ENCODE data around the gene SP3. TPM values are rescaled to one million over a fixed set of nuclear protein-coding genes. Genes with fewer than 3 reads are reported as not detected.

SP3 gene
- polyA plus RNA-seq, 3 donors: 44.8 to 66.2 (median 54.2) TPM

GRCh38 chr2:173941567-173941966, 23.6 kb downstream of the SP3 start:
- intact Hi-C loops (cut with micrococcal nuclease): no loop called here
- no peaks in the 10 kb centered on the region for H3K27me3 Mint-ChIP-seq (ENCODE audit: low read depth in 3 of 3)
- Histone ChIP-seq H3K9ac (ENCODE audit: insufficient read depth, low read length, poor library complexity, severe bottlenecking) (no peak overlapping the region), H3K9me3 (replicated peaks in 1 of 2; ENCODE audit: control insufficient read depth in 1 of 2, insufficient read depth in 1 of 2, low read length in 2 of 2) (no peaks in the 10 kb centered on the region), H3K36me3 (replicated peaks in 1 of 2; ENCODE audit: control insufficient read depth in 1 of 2, insufficient read depth in 2 of 2, low read length in 2 of 2) (peaks cover 0 to 16% of the 10 kb centered on the region in 2 donors), H2AFZ (ENCODE audit: insufficient read depth, low read depth, low read length, poor library complexity, severe bottlenecking) (no peak overlapping the region), H3K4me3 (replicated peaks in 1 of 3; ENCODE audit: low read depth in 2 of 3, low read length in 3 of 3) (peak overlapping the region in 1 of 3 experiments; percentile 26), H3K4me1 (ENCODE audit: control insufficient read depth in 1 of 2, insufficient read depth in 2 of 2, low read length in 2 of 2) (peaks cover 55 to 57% of the 10 kb centered on the region in 2 donors), H3K79me2 (ENCODE audit: insufficient read depth, low read length) (peaks cover 100% of the 10 kb centered on the region), H3K27ac (ENCODE audit: low read depth in 1 of 2, low read length in 2 of 2) (peak overlapping the region in 1 of 2 donors; percentile 92), H4K20me1 (ENCODE audit: insufficient read depth, low read length) (peaks cover 97% of the 10 kb centered on the region), H3K27me3 (ENCODE audit: control insufficient read depth in 2 of 2, insufficient read depth in 2 of 2, low read length in 2 of 2) (no peaks in the 10 kb centered on the region), H3K4me2 (replicated peaks; ENCODE audit: extremely low read depth, low read length, poor library complexity, severe bottlenecking) (peak overlapping the region; percentile 43)
- H3K4me1 Mint-ChIP-seq: peaks cover 79% of the 10 kb centered on the region
- TF ChIP-seq CTCF (IDR thresholded peaks at IDR 0.05): no peak
- H3K4me3 Mint-ChIP-seq: no peak overlapping the region
- H3K36me3 Mint-ChIP-seq: peaks cover 18 to 34% of the 10 kb centered on the region in 2 donors
- DNase-seq: peak in 2 of 3 donors; percentile 47 to 52
- no CpG with 5 or more reads among the region's 1 CpG for WGBS (ENCODE audit: insufficient coverage)
- H3K9me3 Mint-ChIP-seq: no peaks in the 10 kb centered on the region
- peak overlapping the region; percentile 80 to 92 (median 87) for H3K27ac Mint-ChIP-seq

- H4K20me1 ChIP-seq (ENCODE audit: insufficient read depth, low read length): peaks cover 97% of the 10 kb centered on the region
- H3K27ac Mint-ChIP-seq: peak overlapping the region; percentile 80 to 94 (median 87)
- peak overlapping the region; percentile 42 for H3K9ac ChIP-seq (ENCODE audit: insufficient read depth, low read length, poor library complexity, severe bottlenecking)
- peaks cover 0 to 20% of the 10 kb centered on the region in 2 donors for H3K36me3 ChIP-seq (replicated peaks in 1 of 2; ENCODE audit: control insufficient read depth in 1 of 2, insufficient read depth in 2 of 2, low read length in 2 of 2)
- no peaks in the 10 kb centered on the region for H3K9me3 ChIP-seq (replicated peaks in 1 of 2; ENCODE audit: control insufficient read depth in 1 of 2, insufficient read depth in 1 of 2, low read length in 2 of 2)
- H3K9me3 Mint-ChIP-seq: no peaks in the 10 kb centered on the region
- TF ChIP-seq CTCF (IDR thresholded peaks at IDR 0.05): no peak
- peaks cover 100% of the 10 kb centered on the region for H3K79me2 ChIP-seq (ENCODE audit: insufficient read depth, low read length)
- H2AFZ ChIP-seq (ENCODE audit: insufficient read depth, low read depth, low read length, poor library complexity, severe bottlenecking): no peak overlapping the region
- H3K4me1 ChIP-seq (ENCODE audit: control insufficient read depth in 1 of 2, insufficient read depth in 2 of 2, low read length in 2 of 2): peaks cover 55 to 57% of the 10 kb centered on the region in 2 donors
- intact Hi-C loops (cut with micrococcal nuclease): no loop called here
- H3K4me3 Mint-ChIP-seq: peak overlapping the region; percentile 25 to 36
- peaks cover 18 to 24% of the 10 kb centered on the region in 2 donors for H3K36me3 Mint-ChIP-seq
- peaks cover 69% of the 10 kb centered on the region for H3K4me1 Mint-ChIP-seq
- H3K27ac ChIP-seq (ENCODE audit: low read depth in 1 of 2, low read length in 2 of 2): peak overlapping the region; percentile 66 to 92
- H3K27me3 ChIP-seq (ENCODE audit: control insufficient read depth in 2 of 2, insufficient read depth in 2 of 2, low read length in 2 of 2): no peaks in the 10 kb centered on the region
- whole genome bisulfite sequencing (ENCODE audit: insufficient coverage): 100% methylated on average over 3 of the region's 5 CpGs
- peak overlapping the region; percentile 37 for H3K4me2 ChIP-seq (replicated peaks; ENCODE audit: extremely low read depth, low read length, poor library complexity, severe bottlenecking)
- H3K27me3 Mint-ChIP-seq (ENCODE audit: low read depth in 3 of 3): no peaks in the 10 kb centered on the region
- peak overlapping the region in 1 of 3 experiments; percentile 35 for H3K4me3 ChIP-seq (replicated peaks in 1 of 3; ENCODE audit: low read depth in 2 of 3, low read length in 3 of 3)
- no peak for DNase-seq
These were observed 24.8 kb downstream of the SP3 start for GRCh38 chr2:173940208-173941020.

Data from CD14-positive monocyte (primary cell).